ENCODE results near the gene TNFAIP8L1.

TNFAIP8L1 gene

GRCh38 chr19:4609878-4610511, 29.3 kb upstream of the TNFAIP8L1 start:
- DNase-seq (ENCODE audit: low read depth, low spot score): no peak

GRCh38 chr19:4613254-4613751, 26.0 kb upstream of the TNFAIP8L1 start:
- DNase-seq (ENCODE audit: low read depth, low spot score): no peak

- no peak for DNase-seq (ENCODE audit: low read depth, low spot score)
Observed at GRCh38 chr19:4618019-4618418, 21.3 kb upstream of the TNFAIP8L1 start.

DNA sequence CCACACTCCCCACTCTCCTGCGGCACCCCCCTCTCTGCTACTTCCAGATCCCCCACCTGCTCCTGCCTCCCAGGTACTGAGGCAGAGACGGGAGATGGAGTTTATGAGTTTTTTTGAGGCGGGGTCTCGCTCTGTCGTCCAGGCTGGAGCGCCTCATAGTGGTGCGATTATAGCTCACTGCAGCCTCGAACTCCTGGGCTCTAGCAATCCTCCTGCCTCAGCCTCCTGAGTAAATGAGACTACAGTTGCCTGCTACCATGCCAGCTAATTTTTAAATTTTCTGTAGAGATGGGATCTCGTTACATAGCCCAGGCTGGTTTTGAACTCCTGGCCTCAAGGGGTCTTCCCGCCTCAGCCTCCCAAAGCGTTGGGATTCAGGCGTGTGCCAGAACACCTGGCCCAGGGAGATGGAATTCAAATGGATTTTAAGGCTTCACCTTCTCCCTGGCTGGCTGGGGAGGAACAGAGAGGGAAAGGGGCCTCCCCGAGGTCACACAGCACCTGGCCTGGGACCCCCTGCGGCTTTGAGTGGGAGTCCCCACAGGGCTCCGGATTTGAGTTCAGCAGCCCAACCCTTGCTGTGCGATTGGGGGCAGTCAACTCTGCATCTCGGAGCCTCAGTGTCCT, 19.5 kb upstream of the TNFAIP8L1 start:
- DNase-seq (ENCODE audit: low read depth, low spot score): no peak

- no peak for DNase-seq (ENCODE audit: low read depth, low spot score)
Observed at GRCh38 chr19:4620675-4621074, 18.6 kb upstream of the TNFAIP8L1 start.

DNA sequence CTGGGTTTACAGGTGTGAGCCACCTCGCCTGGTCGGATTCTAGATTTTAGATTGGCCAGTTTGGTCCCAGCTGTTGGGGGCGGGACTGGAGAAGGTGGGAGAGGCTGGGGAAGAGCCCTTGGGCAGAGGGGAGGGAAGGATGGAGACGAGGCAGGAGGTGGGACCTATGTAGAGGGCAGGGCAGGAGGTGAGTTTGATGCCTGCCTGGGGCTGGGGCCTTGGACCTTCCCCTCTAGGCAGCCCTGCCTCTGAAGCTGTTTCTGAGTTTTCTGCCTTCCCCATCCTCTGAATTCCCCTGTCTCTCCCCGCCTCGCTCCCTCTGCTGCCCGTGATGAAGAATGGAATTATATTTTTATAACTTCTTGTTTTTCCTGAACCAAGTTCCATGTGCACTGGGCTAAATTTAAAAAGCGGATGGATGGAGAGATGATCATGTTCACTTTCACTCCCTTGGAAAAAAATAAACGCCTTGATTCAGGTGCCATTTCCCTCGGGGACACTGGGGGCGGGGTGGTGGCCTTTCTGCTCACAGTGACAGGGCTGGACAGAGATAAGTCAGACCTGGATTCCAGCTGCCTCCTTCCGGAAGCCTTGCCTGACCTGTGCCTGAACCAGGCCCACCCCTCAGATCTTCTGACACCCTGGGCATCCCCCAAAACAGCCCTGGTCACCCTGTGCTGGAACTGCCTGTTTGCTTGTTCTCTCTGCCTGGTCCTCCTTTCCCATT, 16.5 kb upstream of the TNFAIP8L1 start:
- DNase-seq (ENCODE audit: low read depth, low spot score): no peak

GRCh38 chr19:4624301-4624700, 15.0 kb upstream of the TNFAIP8L1 start:
- no peak for DNase-seq (ENCODE audit: low read depth, low spot score)

DNA sequence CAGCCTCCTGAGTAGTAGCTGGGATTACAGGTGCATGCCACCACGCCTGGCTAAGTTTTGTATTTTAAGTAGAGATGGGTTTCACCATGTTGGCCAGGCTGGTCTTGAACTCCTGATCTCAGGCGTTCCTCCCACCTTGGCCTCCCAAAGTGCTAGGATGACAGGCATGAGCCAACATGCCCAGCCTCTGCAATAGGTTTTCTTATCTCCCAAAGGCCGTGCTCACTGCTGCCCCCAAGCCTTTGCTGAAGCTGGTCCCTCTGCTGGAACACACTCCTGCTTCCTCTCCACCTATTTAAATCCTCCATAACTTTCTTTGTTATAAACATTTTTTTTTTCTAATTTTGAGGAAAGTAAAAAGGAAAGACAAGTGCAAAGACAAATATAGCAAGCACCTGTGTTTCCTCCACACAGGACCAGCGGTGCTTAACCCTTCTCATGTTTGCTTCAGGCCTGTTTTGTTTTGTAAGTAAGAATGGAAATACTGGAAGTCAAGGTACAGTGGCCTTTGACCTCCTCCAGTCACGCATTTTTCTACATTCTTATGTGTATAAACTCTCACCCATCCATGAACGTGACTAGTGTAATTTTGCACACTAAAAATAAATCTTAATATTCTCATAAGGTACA, 14.5 kb upstream of the TNFAIP8L1 start:
- no peak for DNase-seq (ENCODE audit: low read depth, low spot score)

DNA sequence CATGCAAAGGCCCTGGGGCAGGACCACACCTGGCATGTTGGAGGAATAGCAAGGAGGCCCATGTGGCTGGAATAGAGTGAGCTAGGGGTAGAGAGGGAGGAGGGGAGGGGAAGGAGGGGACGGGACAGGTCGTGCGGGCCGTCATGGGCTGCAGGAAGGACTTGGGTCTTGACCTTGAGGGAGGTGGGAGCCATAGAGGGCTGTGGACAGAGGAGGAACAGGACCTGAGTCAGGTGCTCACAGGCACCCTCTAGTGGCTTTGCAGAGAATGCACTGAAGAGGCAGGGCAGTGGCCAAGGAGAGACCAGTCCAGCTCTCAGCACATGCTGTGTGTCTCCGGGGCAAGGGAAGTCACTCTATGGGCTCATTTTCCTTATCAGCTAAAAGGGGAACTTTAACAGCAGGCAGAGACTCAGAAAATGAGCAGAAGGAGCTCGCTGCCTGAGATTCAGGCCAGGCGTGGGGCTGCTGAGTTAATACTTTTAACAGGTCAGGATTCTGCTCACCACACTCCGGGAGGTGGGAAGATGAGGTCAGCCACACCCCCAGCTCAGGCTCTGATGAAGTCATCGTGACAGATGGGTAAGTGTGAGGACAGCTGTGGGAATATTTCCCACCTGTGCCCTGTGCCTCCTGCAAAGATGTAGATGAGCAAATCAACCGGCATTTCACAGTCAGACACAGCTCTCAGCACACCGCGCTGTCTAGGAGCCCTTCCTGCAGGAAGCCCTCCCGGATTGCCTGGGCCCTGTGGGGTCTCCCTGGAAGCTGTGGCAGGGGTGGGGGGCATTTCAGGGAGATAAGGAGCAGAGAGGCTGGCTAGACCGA, 6.0 kb upstream of the TNFAIP8L1 start:
- no peak for DNase-seq (ENCODE audit: low read depth, low spot score)

GRCh38 chr19:4635754-4636116, 3.6 kb upstream of the TNFAIP8L1 start:
- no peak for DNase-seq (ENCODE audit: low read depth, low spot score)

- no peak for DNase-seq (ENCODE audit: low read depth, low spot score)
Observed at GRCh38 chr19:4636151-4636717, 3.1 kb upstream of the TNFAIP8L1 start.

DNA sequence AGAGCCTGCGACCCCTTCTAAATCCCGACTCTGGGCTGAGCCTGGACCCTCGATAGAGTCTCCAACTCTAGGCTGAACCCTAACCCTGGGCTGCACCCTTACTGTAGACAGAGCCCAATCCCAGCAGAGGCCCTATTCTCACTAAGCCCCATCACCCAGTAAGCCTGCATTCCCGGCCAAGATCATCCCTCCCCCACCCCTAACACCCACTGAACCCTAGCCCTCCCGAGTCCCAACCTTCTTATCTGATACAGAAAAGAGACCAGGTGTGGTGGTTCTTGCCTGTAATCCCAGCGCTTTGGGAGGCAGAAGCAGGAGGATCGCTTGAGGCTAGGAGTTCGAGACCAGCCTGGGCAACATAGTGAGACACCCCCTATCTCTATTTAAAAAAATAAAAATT, 2.6 kb upstream of the TNFAIP8L1 start:
- DNase-seq (ENCODE audit: low read depth, low spot score): no peak

DNA sequence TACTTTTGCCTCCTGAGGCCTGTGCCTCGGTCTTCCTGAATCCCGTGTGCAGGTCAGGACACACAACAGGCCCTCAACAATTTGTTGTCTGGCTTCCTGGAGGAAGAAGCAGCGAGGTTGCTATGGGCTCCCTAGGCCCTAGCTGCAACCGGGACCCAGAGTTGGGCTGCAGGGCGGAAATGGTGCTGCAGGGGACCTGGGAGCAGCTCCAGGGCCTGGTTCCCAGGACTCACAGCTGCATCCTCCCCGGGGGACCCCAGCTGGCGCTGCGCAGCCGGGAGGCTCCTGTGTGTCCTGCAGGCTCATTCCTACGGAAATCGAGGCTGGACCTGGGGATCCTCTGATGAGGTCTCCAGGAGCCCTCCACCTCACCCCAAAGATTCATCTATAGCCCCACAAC, 999 bp upstream of the TNFAIP8L1 start:
- DNase-seq (ENCODE audit: low read depth, low spot score): no peak

GRCh38 chr19:4639531-4640246, 373 bp downstream of the TNFAIP8L1 start:
- no peak for DNase-seq (ENCODE audit: low read depth, low spot score)

DNA sequence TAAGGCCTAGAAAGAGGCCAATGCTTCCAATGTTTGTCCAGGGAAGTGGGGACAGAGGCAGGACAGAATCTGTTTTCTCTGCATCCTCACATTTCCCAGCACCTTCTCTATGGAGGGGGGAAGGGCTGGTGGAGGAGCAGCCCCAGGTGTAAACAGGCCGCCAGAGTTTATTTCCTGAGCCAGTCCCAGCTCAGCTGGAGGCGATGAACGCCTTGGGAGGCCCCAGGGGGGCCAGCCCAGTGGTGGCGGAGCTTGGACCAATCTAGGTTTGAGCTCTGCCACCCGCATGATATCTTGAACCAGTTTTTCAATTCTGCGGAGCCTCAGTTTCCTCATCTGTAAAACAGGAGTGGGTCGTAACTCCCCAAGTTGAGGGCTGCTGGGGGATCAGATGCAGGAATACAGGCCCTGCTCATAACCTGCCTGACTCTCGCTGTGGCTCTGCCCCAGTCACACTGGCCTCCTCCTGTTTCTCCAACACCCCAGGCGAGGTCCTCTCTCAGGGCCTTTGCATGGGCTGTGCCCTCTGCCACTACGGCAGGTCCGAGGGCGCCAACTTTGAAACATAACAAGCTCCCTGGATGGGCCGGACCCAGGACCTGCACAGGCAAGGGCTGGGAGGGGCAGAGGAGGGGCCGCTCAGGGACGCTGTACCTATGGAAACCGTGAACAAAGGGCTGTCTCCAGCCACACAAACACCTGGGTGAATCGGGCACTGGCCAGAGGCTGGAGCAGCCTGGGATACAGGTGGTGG, 1.1 kb downstream of the TNFAIP8L1 start:
- DNase-seq (ENCODE audit: low read depth, low spot score): no peak

DNA sequence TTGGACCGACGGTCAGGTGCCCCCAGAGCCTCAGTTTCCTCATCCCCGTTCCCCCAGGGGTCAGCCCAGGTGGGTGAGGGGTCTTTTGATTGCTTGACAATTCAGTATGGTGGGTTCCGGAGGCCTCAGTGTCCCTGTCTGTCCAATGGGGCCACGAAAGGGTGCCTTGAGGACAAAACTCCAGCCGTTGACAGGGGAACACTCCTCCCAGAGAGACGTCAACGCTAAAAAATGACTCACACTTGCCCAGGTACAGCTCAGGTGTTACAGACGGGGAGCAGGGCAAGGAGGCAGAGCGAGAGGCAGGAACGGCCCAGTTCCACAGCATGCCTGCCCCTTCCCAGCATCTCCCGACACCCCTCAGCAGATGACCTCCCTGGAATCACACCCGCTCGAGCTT, 1.8 kb downstream of the TNFAIP8L1 start:
- no peak for DNase-seq (ENCODE audit: low read depth, low spot score)

GRCh38 chr19:4642625-4643024, 3.3 kb downstream of the TNFAIP8L1 start:
- DNase-seq (ENCODE audit: low read depth, low spot score): no peak

- DNase-seq (ENCODE audit: low read depth, low spot score): no peak
Observed at GRCh38 chr19:4645718-4646117, 6.4 kb downstream of the TNFAIP8L1 start.

GRCh38 chr19:4647676-4648644, 8.6 kb downstream of the TNFAIP8L1 start:
- no peak for DNase-seq (ENCODE audit: low read depth, low spot score)

Measured in brain pericyte (primary cell).